Tibial nerve (tissue), 4 donors: ENCODE measurements around the gene MSI1.

Source experiments
- EP300 ChIP-seq, 2 donors: sonication (generic); formaldehyde crosslinking; IDR thresholded peaks; one replicate each; pipeline ENCODE4 v1.6.1; 2017; ENCODE audit warnings: antibody characterized with exemption in 2 of 2, mild to moderate bottlenecking in 1 of 2
- POLR2A ChIP-seq, 2 donors: fragments of 450-650 bp; IDR thresholded peaks; one replicate each; pipeline ENCODE4 v1.6.1; 2017; ENCODE audit warnings: antibody characterized with exemption in 2 of 2, mild to moderate bottlenecking in 2 of 2, moderate library complexity in 2 of 2
- TF ChIP-seq, protein P1 (sequence below), 5 experiments: fragments of 200-600 bp in 3 of 5; fragments of 450-650 bp in 2 of 5; sonication (generic) in 3 of 5; IDR thresholded peaks; one replicate each; pipeline ENCODE4 v1.5.1; 2016 to 2019; ENCODE audit warnings: antibody characterized with exemption in 5 of 5, mild to moderate bottlenecking in 3 of 5, moderate library complexity in 2 of 5

GRCh38 chr12:120352117-120352516 lies 16.8 kb downstream of the MSI1 start:
- TF ChIP-seq, protein P1, sequence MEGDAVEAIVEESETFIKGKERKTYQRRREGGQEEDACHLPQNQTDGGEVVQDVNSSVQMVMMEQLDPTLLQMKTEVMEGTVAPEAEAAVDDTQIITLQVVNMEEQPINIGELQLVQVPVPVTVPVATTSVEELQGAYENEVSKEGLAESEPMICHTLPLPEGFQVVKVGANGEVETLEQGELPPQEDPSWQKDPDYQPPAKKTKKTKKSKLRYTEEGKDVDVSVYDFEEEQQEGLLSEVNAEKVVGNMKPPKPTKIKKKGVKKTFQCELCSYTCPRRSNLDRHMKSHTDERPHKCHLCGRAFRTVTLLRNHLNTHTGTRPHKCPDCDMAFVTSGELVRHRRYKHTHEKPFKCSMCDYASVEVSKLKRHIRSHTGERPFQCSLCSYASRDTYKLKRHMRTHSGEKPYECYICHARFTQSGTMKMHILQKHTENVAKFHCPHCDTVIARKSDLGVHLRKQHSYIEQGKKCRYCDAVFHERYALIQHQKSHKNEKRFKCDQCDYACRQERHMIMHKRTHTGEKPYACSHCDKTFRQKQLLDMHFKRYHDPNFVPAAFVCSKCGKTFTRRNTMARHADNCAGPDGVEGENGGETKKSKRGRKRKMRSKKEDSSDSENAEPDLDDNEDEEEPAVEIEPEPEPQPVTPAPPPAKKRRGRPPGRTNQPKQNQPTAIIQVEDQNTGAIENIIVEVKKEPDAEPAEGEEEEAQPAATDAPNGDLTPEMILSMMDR (IDR thresholded peaks at IDR 0.05): no peak
- TF ChIP-seq EP300 (IDR thresholded peaks at IDR 0.05): no peak
- no peak for TF ChIP-seq POLR2A (IDR thresholded peaks at IDR 0.05)
